HG02642 (cell line): ENCODE results near the gene FAM181A.
A peak's percentile ranks its signal among the peaks of the same experiment; 100 is the strongest.

Experiments used
- ATAC-seq: cut with Tn5 transposase; IDR thresholded peaks from one replicate; pipeline ENCODE4 v1.9.1; 2021; ENCODE audit warnings: mild to moderate bottlenecking; ENCODE audit not compliant: unreplicated experiment, poor library complexity

Gene FAM181A

GRCh38 chr14:93959239-93960107, 32.3 kb downstream of the FAM181A start:
- peak; percentile 72 for ATAC-seq

- no peak for ATAC-seq
Observed at GRCh38 chr14:93960108-93960475, 32.9 kb downstream of the FAM181A start.

- no peak for ATAC-seq
Observed at GRCh38 chr14:93960774-93961438, 33.8 kb downstream of the FAM181A start.

GRCh38 chr14:93961620-93962019, 34.5 kb downstream of the FAM181A start:
- ATAC-seq: no peak

GRCh38 chr14:93962701-93963601, 35.8 kb downstream of the FAM181A start:
- ATAC-seq: peak; percentile 52

- ATAC-seq: no peak
Observed at GRCh38 chr14:93963692-93964091, 36.5 kb downstream of the FAM181A start.

GRCh38 chr14:93964281-93964680, 37.1 kb downstream of the FAM181A start:
- no peak for ATAC-seq

GRCh38 chr14:93964820-93965286, 37.7 kb downstream of the FAM181A start:
- ATAC-seq: no peak

GRCh38 chr14:93965287-93965821, 38.2 kb downstream of the FAM181A start:
- no peak for ATAC-seq

GRCh38 chr14:93965946-93966474, 38.9 kb downstream of the FAM181A start:
- ATAC-seq: no peak

GRCh38 chr14:93967637-93968250, 40.6 kb downstream of the FAM181A start:
- ATAC-seq: peak; percentile 36

GRCh38 chr14:93969082-93969828, 42.1 kb downstream of the FAM181A start:
- no peak for ATAC-seq

- ATAC-seq: peak; percentile 29
Observed at GRCh38 chr14:93970585-93970964, 43.4 kb downstream of the FAM181A start.

- ATAC-seq: peak; percentile 49
Observed at GRCh38 chr14:93970965-93971634, 44.0 kb downstream of the FAM181A start.

- ATAC-seq: no peak
Observed at GRCh38 chr14:93971635-93972027, 44.5 kb downstream of the FAM181A start.

- no peak for ATAC-seq
Observed at GRCh38 chr14:93972618-93973205, 45.6 kb downstream of the FAM181A start.

GRCh38 chr14:93973607-93974006, 46.5 kb downstream of the FAM181A start:
- ATAC-seq: no peak

GRCh38 chr14:93974299-93974698, 47.2 kb downstream of the FAM181A start:
- no peak for ATAC-seq
